ENCODE results near the gene ZNF197. TPM values are rescaled to one million over a fixed set of nuclear protein-coding genes. Genes with fewer than 3 reads are reported as not detected.
"Not testable (repeated sequence)": the region's sequence is repeated elsewhere in the genome, so short reads cannot be mapped to it uniquely, and the experiment has no call there.

ZNF197 gene
- total RNA-seq, 2 donors from 2014 or later, result 10.1 to 12.5 TPM

GRCh38 chr3:44654039-44654438, 29.2 kb downstream of the ZNF197 start:
- ATAC-seq (no peak), DNase-seq (no peak)
- intact Hi-C loops (cut with DNase I, micrococcal nuclease), result no loop called here

- intact Hi-C loops (cut with DNase I, micrococcal nuclease), result no loop called here
- DNase-seq (no peak), ATAC-seq (no peak)
Measured at GRCh38 chr3:44659015-44659414, 34.2 kb downstream of the ZNF197 start.

- intact Hi-C loops (cut with DNase I, micrococcal nuclease), result no loop called here
- ATAC-seq (no peak), DNase-seq (no peak)
Measured at GRCh38 chr3:44659434-44659833, 34.6 kb downstream of the ZNF197 start.

- intact Hi-C loops (cut with DNase I, micrococcal nuclease), result no loop called here
- DNase-seq, result no peak
Measured at GRCh38 chr3:44661189-44661588, 36.4 kb downstream of the ZNF197 start.

GRCh38 chr3:44665173-44665572, 40.3 kb downstream of the ZNF197 start:
- DNase-seq, result no peak
- intact Hi-C loops (cut with DNase I, micrococcal nuclease), result no loop called here
- ATAC-seq, result no peak

More at GRCh38 chr3:44661189-44661588, 36.4 kb downstream of the ZNF197 start:
- no peak for ATAC-seq

GRCh38 chr3:44666346-44666745, 41.5 kb downstream of the ZNF197 start:
- intact Hi-C loops (cut with DNase I, micrococcal nuclease), result no loop called here
- ATAC-seq, result no peak
- no peak for DNase-seq

GRCh38 chr3:44669760-44670159, 44.9 kb downstream of the ZNF197 start:
- ATAC-seq (no peak), DNase-seq (no peak)
- intact Hi-C loops (cut with DNase I, micrococcal nuclease), result no loop called here

- ATAC-seq; intact Hi-C loops (cut with DNase I, micrococcal nuclease); DNase-seq: not testable (repeated sequence)
Measured at GRCh38 chr3:44673466-44673865, 48.6 kb downstream of the ZNF197 start.

- intact Hi-C loops (cut with DNase I, micrococcal nuclease), result no loop called here
- no peak for DNase-seq
- no peak for ATAC-seq
Measured at GRCh38 chr3:44674211-44674610, 49.4 kb downstream of the ZNF197 start.

GRCh38 chr3:44678480-44679116, 53.8 kb downstream of the ZNF197 start:
- DNase-seq, result no peak
- no peak for ATAC-seq
- intact Hi-C loops (cut with DNase I, micrococcal nuclease), result no loop called here

- intact Hi-C loops (cut with DNase I, micrococcal nuclease), result no loop called here
- DNase-seq (no peak), ATAC-seq (no peak)
Measured at GRCh38 chr3:44680921-44681455, 56.2 kb downstream of the ZNF197 start.

- ATAC-seq (no peak), DNase-seq (no peak)
- intact Hi-C loops (cut with DNase I, micrococcal nuclease), result no loop called here
Measured at GRCh38 chr3:44682182-44682896, 57.5 kb downstream of the ZNF197 start.

- ATAC-seq (peak; percentile 96), DNase-seq (peak; percentile 71 to 77)
- intact Hi-C loops (cut with DNase I, micrococcal nuclease), result no loop called here
Measured at GRCh38 chr3:44685128-44685800, 60.4 kb downstream of the ZNF197 start.

GRCh38 chr3:44687898-44688297, 63.1 kb downstream of the ZNF197 start:
- intact Hi-C loops (cut with DNase I, micrococcal nuclease), result no loop called here
- ATAC-seq, result no peak

More at GRCh38 chr3:44687898-44688297, 63.1 kb downstream of the ZNF197 start:
- no peak for DNase-seq

Other genes with a start within 250 kb of the ZNF197 start
- gene ZNF445, start 147.4 kb upstream of the ZNF197 start, total RNA-seq, result 10 to 100 TPM; 13.4 to 14.7 TPM
- gene ZKSCAN7, start 69.8 kb upstream of the ZNF197 start, total RNA-seq, result 1 to 10 TPM; 1.1 TPM
- gene ZNF660, start 40.1 kb upstream of the ZNF197 start, total RNA-seq, result 1 to 10 TPM; 1.2 to 1.5 TPM
- gene ZNF35, start 23.7 kb downstream of the ZNF197 start, total RNA-seq, result 1 to 10 TPM; 7.0 to 7.1 TPM
- 1 to 10 TPM; 2.2 to 3.1 TPM for gene ZNF502, start 87.6 kb downstream of the ZNF197 start, total RNA-seq
- gene ZNF501, start 104.6 kb downstream of the ZNF197 start, total RNA-seq, result 1 to 10 TPM; 1.3 to 2.6 TPM
- gene KIAA1143, start 136.6 kb downstream of the ZNF197 start, total RNA-seq, result 10 to 100 TPM; 14.4 to 16.0 TPM
- gene KIF15, start 136.8 kb downstream of the ZNF197 start, total RNA-seq, result 1 to 10 TPM; 2.6 to 4.2 TPM
- 1 to 10 TPM; 6.6 to 9.2 TPM for gene TMEM42, start 236.9 kb downstream of the ZNF197 start, total RNA-seq
- gene TGM4, start 249.6 kb downstream of the ZNF197 start, total RNA-seq, result not detected